ENCODE results near the gene KCNH2. TPM values are rescaled to one million over a fixed set of nuclear protein-coding genes. Genes with fewer than 3 reads are reported as not detected.

The KCNH2 gene
- total and polyA plus RNA-seq, 2 experiments from 2014 or later = 8.4 to 9.1 TPM

DNA sequence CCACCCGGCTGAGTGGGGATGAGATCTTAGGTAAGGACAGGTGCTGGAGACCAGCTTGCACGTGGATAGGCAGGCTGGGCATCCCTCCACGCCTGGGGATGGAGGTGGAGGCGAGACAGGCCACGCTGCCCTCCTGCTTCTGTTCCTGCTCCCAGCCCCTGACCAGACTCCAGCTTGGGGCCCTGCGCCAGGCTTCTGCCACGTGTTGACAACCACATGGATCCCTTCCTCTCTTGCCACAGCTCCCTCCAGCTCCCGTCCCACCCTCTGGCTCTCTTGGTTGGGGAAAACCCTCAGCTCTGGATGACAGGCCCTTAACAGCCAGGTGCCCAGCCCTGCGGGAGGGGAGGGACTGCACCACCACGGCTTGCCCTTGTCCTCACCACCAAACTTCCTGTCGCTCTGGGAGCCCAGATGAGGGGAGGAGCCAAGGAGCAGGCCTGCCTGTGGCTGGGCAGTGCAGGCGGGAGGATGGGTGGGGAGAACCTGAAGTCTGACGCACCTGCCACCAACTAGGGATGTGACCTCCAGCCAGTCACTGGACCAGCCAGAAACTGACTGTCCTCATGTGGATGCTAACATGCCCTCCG is 36.0 kb downstream of the KCNH2 start:
- Histone ChIP-seq H3K4me1 (ENCODE audit: insufficient read depth) (peaks cover 11% of the 10 kb centered on the region), H3K27me3 (peaks cover 5% of the 10 kb centered on the region), H3K9me2 (replicated peaks; ENCODE audit: insufficient read depth) (no peaks in the 10 kb centered on the region), H3K9me3 (ENCODE audit: low read depth) (no peaks in the 10 kb centered on the region), H3K4me2 (no peak overlapping the region), H4K20me1 (ENCODE audit: insufficient read depth, poor library complexity, severe bottlenecking) (no peaks in the 10 kb centered on the region), H2AFZ (no peak overlapping the region), H3K36me3 (replicated peaks; ENCODE audit: insufficient read depth, low read depth) (no peaks in the 10 kb centered on the region), H3K27ac (no peak overlapping the region), H3K4me3 (no peak overlapping the region), H3K79me2 (no peaks in the 10 kb centered on the region)
- DNase-seq (ENCODE audit: low spot score) = peak; percentile 5
- TF ChIP-seq, protein P1, sequence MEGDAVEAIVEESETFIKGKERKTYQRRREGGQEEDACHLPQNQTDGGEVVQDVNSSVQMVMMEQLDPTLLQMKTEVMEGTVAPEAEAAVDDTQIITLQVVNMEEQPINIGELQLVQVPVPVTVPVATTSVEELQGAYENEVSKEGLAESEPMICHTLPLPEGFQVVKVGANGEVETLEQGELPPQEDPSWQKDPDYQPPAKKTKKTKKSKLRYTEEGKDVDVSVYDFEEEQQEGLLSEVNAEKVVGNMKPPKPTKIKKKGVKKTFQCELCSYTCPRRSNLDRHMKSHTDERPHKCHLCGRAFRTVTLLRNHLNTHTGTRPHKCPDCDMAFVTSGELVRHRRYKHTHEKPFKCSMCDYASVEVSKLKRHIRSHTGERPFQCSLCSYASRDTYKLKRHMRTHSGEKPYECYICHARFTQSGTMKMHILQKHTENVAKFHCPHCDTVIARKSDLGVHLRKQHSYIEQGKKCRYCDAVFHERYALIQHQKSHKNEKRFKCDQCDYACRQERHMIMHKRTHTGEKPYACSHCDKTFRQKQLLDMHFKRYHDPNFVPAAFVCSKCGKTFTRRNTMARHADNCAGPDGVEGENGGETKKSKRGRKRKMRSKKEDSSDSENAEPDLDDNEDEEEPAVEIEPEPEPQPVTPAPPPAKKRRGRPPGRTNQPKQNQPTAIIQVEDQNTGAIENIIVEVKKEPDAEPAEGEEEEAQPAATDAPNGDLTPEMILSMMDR (IDR thresholded peaks at IDR 0.05; ENCODE audit: poor library complexity) = no peak
- TF ChIP-seq EZH2phosphoT487 (IDR thresholded peaks at IDR 0.05; ENCODE audit: low read depth, severe bottlenecking, unreplicated experiment) = no peak
- TF ChIP-seq EZH2 (IDR thresholded peaks at IDR 0.05; ENCODE audit: borderline replicate concordance) = no peak
- 58% methylated on average over 14 of the region's 14 CpGs for whole genome bisulfite sequencing (ENCODE audit: low lambda C conversion rate, missing lambda C conversion rate)

DNA sequence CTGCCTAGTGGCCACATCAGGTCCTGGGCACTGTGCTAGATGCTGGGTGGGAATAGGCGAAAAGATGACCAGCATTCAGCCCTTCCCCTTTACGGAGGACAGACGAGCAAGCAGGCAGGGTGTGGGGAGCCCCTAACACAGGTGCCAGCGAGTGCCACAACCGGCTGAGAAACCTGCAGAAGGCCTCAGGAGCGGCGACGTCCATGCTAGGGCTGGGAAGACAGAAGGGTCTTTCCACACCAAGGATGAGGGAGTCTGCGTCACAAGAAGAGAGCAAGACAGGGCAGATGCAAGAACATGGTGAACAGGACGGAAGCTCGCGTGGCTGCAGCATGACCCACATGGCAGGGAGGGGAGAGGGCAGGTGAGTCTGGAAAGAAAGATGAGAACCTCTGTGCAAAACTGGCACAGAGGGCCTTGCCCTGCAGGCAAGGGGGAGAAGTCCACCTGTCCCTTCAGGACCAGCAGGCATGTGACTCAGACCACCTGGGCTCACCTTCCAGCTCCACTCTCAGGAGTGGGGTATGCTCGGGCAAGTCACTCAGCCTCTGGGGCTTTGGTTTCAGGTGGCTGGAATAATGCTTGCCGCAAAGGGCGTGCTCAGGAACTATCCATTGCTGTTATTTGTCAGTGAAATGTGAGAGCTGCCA is 36.6 kb downstream of the KCNH2 start:
- WGBS (ENCODE audit: low lambda C conversion rate, missing lambda C conversion rate) = 91% methylated on average over 15 of the region's 15 CpGs
- Histone ChIP-seq H3K79me2 (no peaks in the 10 kb centered on the region), H3K4me2 (no peak overlapping the region), H3K9me2 (replicated peaks; ENCODE audit: insufficient read depth) (no peaks in the 10 kb centered on the region), H3K27me3 (peaks cover 5% of the 10 kb centered on the region), H3K36me3 (replicated peaks; ENCODE audit: insufficient read depth, low read depth) (no peaks in the 10 kb centered on the region), H3K4me3 (no peak overlapping the region), H3K4me1 (ENCODE audit: insufficient read depth) (peaks cover 11% of the 10 kb centered on the region), H3K27ac (no peak overlapping the region), H3K9me3 (ENCODE audit: low read depth) (no peaks in the 10 kb centered on the region), H2AFZ (no peak overlapping the region), H4K20me1 (ENCODE audit: insufficient read depth, poor library complexity, severe bottlenecking) (no peaks in the 10 kb centered on the region)
- TF ChIP-seq, protein P1 (IDR thresholded peaks at IDR 0.05; ENCODE audit: poor library complexity) = no peak
- no peak for TF ChIP-seq EZH2phosphoT487 (IDR thresholded peaks at IDR 0.05; ENCODE audit: low read depth, severe bottlenecking, unreplicated experiment)
- no peak for TF ChIP-seq EZH2 (IDR thresholded peaks at IDR 0.05; ENCODE audit: borderline replicate concordance)
- no peak for DNase-seq (ENCODE audit: low spot score)

GRCh38 chr7:150940431-150941102 is 37.6 kb downstream of the KCNH2 start:
- 87% methylated on average over 11 of the region's 11 CpGs for WGBS (ENCODE audit: low lambda C conversion rate, missing lambda C conversion rate)
- Histone ChIP-seq H4K20me1 (ENCODE audit: insufficient read depth, poor library complexity, severe bottlenecking) (no peaks in the 10 kb centered on the region), H3K79me2 (no peaks in the 10 kb centered on the region), H3K27ac (no peak overlapping the region), H3K4me2 (no peak overlapping the region), H3K36me3 (replicated peaks; ENCODE audit: insufficient read depth, low read depth) (no peaks in the 10 kb centered on the region), H3K27me3 (peaks cover 5% of the 10 kb centered on the region), H3K4me3 (no peak overlapping the region), H3K9me3 (ENCODE audit: low read depth) (no peaks in the 10 kb centered on the region), H3K9me2 (replicated peaks; ENCODE audit: insufficient read depth) (no peaks in the 10 kb centered on the region), H3K4me1 (ENCODE audit: insufficient read depth) (peaks cover 9% of the 10 kb centered on the region), H2AFZ (no peak overlapping the region)
- no peak for DNase-seq (ENCODE audit: low spot score)
- TF ChIP-seq, protein P1 (IDR thresholded peaks at IDR 0.05; ENCODE audit: poor library complexity) = no peak
- TF ChIP-seq EZH2phosphoT487 (IDR thresholded peaks at IDR 0.05; ENCODE audit: low read depth, severe bottlenecking, unreplicated experiment) (no peak), EZH2 (IDR thresholded peaks at IDR 0.05; ENCODE audit: borderline replicate concordance) (no peak)

Measured in hepatocyte (in vitro differentiated cells).